Astrocyte (in vitro differentiated cells and primary cell): ENCODE measurements around the gene EHD4. TPM values are rescaled to one million over a fixed set of nuclear protein-coding genes. Genes with fewer than 3 reads are reported as not detected.

Experiments used
- DNase-seq: peaks from one replicate; pipeline ENCODE4 v3.0.0-alpha.2; 2010; ENCODE audit warnings: low read depth
- FAIRE-seq: peaks from 2 replicates; lab custom pipeline; 2011; peaks lifted over from hg19 to GRCh38; lab: Jason Lieb, UNC
- H2AFZ ChIP-seq: 2 replicates; pipeline ENCODE4 v1.6.0; 2012; ENCODE audit warnings: low read depth, low read length, inconsistent platforms
- H3K27ac ChIP-seq: 2 replicates; pipeline ENCODE4 v1.5.1; 2011; ENCODE audit warnings: low read depth, low read length, inconsistent platforms
- H3K27me3 ChIP-seq: 2 replicates; pipeline ENCODE4 v1.6.0; 2011; ENCODE audit warnings: low read length, inconsistent platforms; ENCODE audit not compliant: insufficient read depth
- H3K36me3 ChIP-seq: 2 replicates; pipeline ENCODE4 v1.5.1; 2011; ENCODE audit warnings: low read length, inconsistent platforms; ENCODE audit not compliant: insufficient read depth
- H3K4me1 ChIP-seq: 2 replicates; pipeline ENCODE4 v1.5.1; 2011; ENCODE audit warnings: low read length, inconsistent platforms; ENCODE audit not compliant: insufficient read depth
- H3K4me2 ChIP-seq: 2 replicates; pipeline ENCODE4 v1.6.0; 2012; ENCODE audit warnings: low read length, inconsistent platforms
- H3K4me3 ChIP-seq: 2 replicates; pipeline ENCODE4 v1.5.1; 2011; ENCODE audit warnings: low read depth, mild to moderate bottlenecking, low read length, inconsistent platforms; ENCODE audit not compliant: insufficient read depth
- H3K79me2 ChIP-seq: 2 replicates; pipeline ENCODE4 v1.6.0; 2012; ENCODE audit warnings: mild to moderate bottlenecking, low read length, inconsistent platforms; ENCODE audit not compliant: insufficient read depth
- H3K9ac ChIP-seq: 2 replicates; pipeline ENCODE4 v1.6.0; 2012; ENCODE audit warnings: mild to moderate bottlenecking, low read length, inconsistent platforms
- H3K9me3 ChIP-seq: 2 replicates; pipeline ENCODE4 v1.5.1; 2012; ENCODE audit warnings: low read depth, mild to moderate bottlenecking, low read length, inconsistent platforms; ENCODE audit not compliant: insufficient read depth
- H4K20me1 ChIP-seq: 2 replicates; pipeline ENCODE4 v1.6.0; 2012; ENCODE audit warnings: low read length, inconsistent platforms; ENCODE audit not compliant: insufficient read depth
- H3K27ac Mint-ChIP-seq: one replicate; pipeline ENCODE4 v1.8.0; 2021; ENCODE audit warnings: mild to moderate bottlenecking, mixed read lengths; ENCODE audit not compliant: unreplicated experiment
- H3K27me3 Mint-ChIP-seq: one replicate; pipeline ENCODE4 v1.8.0; 2021; ENCODE audit warnings: low read depth, mixed read lengths; ENCODE audit not compliant: unreplicated experiment
- H3K36me3 Mint-ChIP-seq: one replicate; pipeline ENCODE4 v1.8.0; 2021; ENCODE audit warnings: low read depth, mixed read lengths; ENCODE audit not compliant: unreplicated experiment
- H3K4me1 Mint-ChIP-seq: one replicate; pipeline ENCODE4 v1.8.0; 2021; ENCODE audit warnings: low read depth, mixed read lengths; ENCODE audit not compliant: unreplicated experiment
- H3K4me3 Mint-ChIP-seq: one replicate; pipeline ENCODE4 v1.8.0; 2021; ENCODE audit warnings: mild to moderate bottlenecking, moderate library complexity, mixed read lengths; ENCODE audit not compliant: unreplicated experiment
- H3K9me3 Mint-ChIP-seq: one replicate; pipeline ENCODE4 v1.8.0; 2021; ENCODE audit warnings: mild to moderate bottlenecking, mixed read lengths; ENCODE audit not compliant: unreplicated experiment
- EZH2 ChIP-seq: IDR thresholded peaks from 2 replicates; pipeline ENCODE4 v1.6.1; 2012; ENCODE audit warnings: mild to moderate bottlenecking, low read length, inconsistent platforms; ENCODE audit not compliant: insufficient read depth
- total RNA-seq: library from RNA; stranded (reverse); gene quantifications from 2 replicates; pipeline ENCODE4 v1.2.1, GENCODE V29; 2021
- TF ChIP-seq, protein P1 (sequence below): IDR thresholded peaks from 2 replicates; pipeline ENCODE4 v1.5.1; 2011; ENCODE audit warnings: low read depth, mild to moderate bottlenecking, inconsistent platforms, low read length, moderate library complexity; ENCODE audit not compliant: insufficient read depth

Gene EHD4
- total RNA-seq, 1 donor from 2014 or later, result 46.4 TPM

DNA sequence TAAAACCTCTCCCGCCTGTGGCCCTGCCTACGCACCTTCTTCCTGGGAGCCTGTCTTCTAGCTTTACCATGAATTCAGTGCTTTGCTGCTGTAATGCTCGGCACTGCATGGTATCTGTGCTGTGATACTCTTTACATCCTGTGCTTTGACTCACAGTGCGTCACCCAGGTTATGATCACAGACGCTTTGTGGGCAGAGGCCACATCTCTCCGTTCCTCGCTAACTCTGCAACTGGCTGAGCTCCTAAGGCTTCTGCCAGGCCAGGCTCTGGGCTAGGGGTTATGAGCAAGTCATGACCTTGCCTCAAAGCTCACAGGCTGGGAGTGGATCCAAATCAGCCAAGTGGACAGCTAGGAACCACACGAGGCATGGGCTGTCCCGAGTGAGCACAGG lies 101.7 kb downstream of the EHD4 start:
- Histone ChIP-seq H3K79me2 (no peaks in the 10 kb centered on the region), H2AFZ (no peak overlapping the region), H3K4me1 (peaks cover 15% of the 10 kb centered on the region), H3K27me3 (peaks cover 8% of the 10 kb centered on the region), H3K9ac (no peak overlapping the region), H4K20me1 (peaks cover 14% of the 10 kb centered on the region), H3K36me3 (no peaks in the 10 kb centered on the region), H3K4me2 (peak overlapping the region; percentile 47), H3K9me3 (no peaks in the 10 kb centered on the region), H3K4me3 (no peak overlapping the region), H3K27ac (no peak overlapping the region)
- no peak for TF ChIP-seq EZH2
- TF ChIP-seq, protein P1, sequence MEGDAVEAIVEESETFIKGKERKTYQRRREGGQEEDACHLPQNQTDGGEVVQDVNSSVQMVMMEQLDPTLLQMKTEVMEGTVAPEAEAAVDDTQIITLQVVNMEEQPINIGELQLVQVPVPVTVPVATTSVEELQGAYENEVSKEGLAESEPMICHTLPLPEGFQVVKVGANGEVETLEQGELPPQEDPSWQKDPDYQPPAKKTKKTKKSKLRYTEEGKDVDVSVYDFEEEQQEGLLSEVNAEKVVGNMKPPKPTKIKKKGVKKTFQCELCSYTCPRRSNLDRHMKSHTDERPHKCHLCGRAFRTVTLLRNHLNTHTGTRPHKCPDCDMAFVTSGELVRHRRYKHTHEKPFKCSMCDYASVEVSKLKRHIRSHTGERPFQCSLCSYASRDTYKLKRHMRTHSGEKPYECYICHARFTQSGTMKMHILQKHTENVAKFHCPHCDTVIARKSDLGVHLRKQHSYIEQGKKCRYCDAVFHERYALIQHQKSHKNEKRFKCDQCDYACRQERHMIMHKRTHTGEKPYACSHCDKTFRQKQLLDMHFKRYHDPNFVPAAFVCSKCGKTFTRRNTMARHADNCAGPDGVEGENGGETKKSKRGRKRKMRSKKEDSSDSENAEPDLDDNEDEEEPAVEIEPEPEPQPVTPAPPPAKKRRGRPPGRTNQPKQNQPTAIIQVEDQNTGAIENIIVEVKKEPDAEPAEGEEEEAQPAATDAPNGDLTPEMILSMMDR, result no peak
- H3K36me3 Mint-ChIP-seq, result peaks cover 18% of the 10 kb centered on the region
- H3K9me3 Mint-ChIP-seq, result peaks cover 7% of the 10 kb centered on the region
- no peaks in the 10 kb centered on the region for H3K4me1 Mint-ChIP-seq
- peak; percentile 74 for DNase-seq
- H3K27me3 Mint-ChIP-seq, result peaks cover 45% of the 10 kb centered on the region
- H3K4me3 Mint-ChIP-seq, result no peak overlapping the region
- FAIRE-seq, result no peak
- no peak overlapping the region for H3K27ac Mint-ChIP-seq

DNA sequence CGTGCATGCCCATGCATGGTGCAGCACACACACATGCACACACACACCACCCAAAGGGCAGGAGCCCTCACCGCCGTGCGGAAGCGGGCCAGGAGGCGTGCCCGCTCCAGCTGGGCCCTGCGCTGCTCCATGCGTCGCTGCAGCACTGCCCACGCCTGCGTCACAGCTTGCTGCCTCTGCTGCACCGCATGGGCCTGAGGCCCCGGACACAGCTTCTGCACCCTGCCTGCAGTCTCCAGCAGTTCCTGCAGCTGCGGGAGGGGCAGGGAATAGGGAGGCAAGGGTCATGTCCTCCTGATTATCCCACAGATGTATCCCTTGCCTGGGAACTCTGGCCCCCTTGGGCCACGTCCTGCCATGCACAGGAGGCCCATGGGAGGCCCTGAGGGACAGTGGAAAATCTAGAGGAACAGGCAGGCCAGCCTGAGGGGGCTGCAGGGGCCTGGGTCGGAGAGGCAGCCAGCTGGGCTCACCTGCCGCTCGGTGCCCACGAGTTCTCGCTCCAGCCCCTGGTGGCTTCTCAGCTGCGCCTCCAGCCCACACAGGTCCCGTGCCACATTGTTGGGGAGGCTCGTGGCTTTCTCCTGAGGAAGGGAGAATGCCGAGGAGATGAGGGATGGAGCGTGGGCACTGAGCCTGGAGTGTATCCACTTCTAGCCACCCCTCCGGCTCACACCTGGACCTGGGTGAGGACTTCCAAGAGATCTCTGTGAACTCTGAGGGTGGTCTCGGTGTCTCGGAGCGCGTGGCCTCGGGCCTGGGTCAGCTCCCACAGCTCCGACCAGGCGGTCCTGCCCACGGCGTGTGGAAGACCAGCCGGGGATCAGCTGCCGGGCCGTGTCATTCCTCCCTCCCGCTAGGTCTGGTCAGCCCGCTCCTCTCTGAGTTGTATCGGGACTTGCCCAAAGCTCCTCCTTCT lies 102.3 kb downstream of the EHD4 start:
- no peak overlapping the region for H3K9ac ChIP-seq
- no peak overlapping the region for H3K4me3 ChIP-seq
- H3K4me2 ChIP-seq, result peak overlapping the region; percentile 47
- H3K27ac Mint-ChIP-seq, result no peak overlapping the region
- peaks cover 15% of the 10 kb centered on the region for H3K4me1 ChIP-seq
- no peaks in the 10 kb centered on the region for H3K4me1 Mint-ChIP-seq
- FAIRE-seq (no peak), DNase-seq (no peak)
- no peak overlapping the region for H3K4me3 Mint-ChIP-seq
- H3K9me3 ChIP-seq, result no peaks in the 10 kb centered on the region
- peaks cover 18% of the 10 kb centered on the region for H3K36me3 Mint-ChIP-seq
- peaks cover 7% of the 10 kb centered on the region for H3K9me3 Mint-ChIP-seq
- peaks cover 8% of the 10 kb centered on the region for H3K27me3 ChIP-seq
- no peak overlapping the region for H3K27ac ChIP-seq
- TF ChIP-seq, protein P1, result no peak
- no peak for TF ChIP-seq EZH2
- peaks cover 14% of the 10 kb centered on the region for H4K20me1 ChIP-seq
- H3K27me3 Mint-ChIP-seq, result peaks cover 42% of the 10 kb centered on the region
- H3K79me2 ChIP-seq, result no peaks in the 10 kb centered on the region
- no peak overlapping the region for H2AFZ ChIP-seq
- no peaks in the 10 kb centered on the region for H3K36me3 ChIP-seq

DNA sequence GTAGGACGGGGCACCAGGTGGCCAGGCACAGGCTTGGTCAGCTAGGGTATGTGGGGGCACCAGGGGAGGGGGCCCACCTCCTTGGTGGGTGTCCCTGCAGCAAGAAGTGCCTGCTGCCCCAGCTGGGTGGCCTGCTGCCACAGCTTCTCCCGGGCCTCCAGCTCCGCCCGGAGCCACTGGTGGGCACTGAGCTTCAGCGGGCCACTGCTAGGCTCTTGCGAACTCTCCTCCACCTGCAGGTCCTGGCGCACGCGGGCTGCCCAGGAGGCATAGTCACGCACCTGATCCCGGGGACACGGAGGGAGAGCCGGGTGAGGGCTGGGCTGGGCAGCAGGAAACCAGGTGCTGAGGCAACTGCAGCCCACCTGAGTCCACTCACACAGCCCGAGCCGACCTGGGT lies 104.0 kb downstream of the EHD4 start:
- Histone ChIP-seq H3K4me2 (no peak overlapping the region), H3K27me3 (peaks cover 8% of the 10 kb centered on the region), H3K9ac (no peak overlapping the region), H3K36me3 (no peaks in the 10 kb centered on the region), H2AFZ (no peak overlapping the region), H4K20me1 (peaks cover 14% of the 10 kb centered on the region), H3K79me2 (no peaks in the 10 kb centered on the region), H3K9me3 (no peaks in the 10 kb centered on the region), H3K27ac (no peak overlapping the region), H3K4me1 (peaks cover 15% of the 10 kb centered on the region), H3K4me3 (no peak overlapping the region)
- TF ChIP-seq, protein P1, result no peak
- no peak for TF ChIP-seq EZH2
- H3K36me3 Mint-ChIP-seq, result peaks cover 17% of the 10 kb centered on the region
- H3K27ac Mint-ChIP-seq, result no peak overlapping the region
- no peaks in the 10 kb centered on the region for H3K4me1 Mint-ChIP-seq
- H3K4me3 Mint-ChIP-seq, result no peak overlapping the region
- peaks cover 48% of the 10 kb centered on the region for H3K27me3 Mint-ChIP-seq
- FAIRE-seq (no peak), DNase-seq (no peak)
- H3K9me3 Mint-ChIP-seq, result peaks cover 4% of the 10 kb centered on the region
